AG20443 (cell line): ENCODE results near the gene POTEH.
"Not testable (repeated sequence)": the region's sequence is repeated elsewhere in the genome, so short reads cannot be mapped to it uniquely, and the experiment has no call there.

Source experiments
- DNase-seq: peaks from one replicate; pipeline ENCODE4 v3.0.0; 2012; ENCODE audit warnings: low spot score, mixed read lengths

Gene POTEH

GRCh38 chr22:15689749-15690125, at the start of gene POTEH:
TSS of gene POTEH (plus strand) at chr22:15690026. CDS start at chr22:15690078, 52 bp downstream.
- not testable (repeated sequence) for DNase-seq

DNA sequence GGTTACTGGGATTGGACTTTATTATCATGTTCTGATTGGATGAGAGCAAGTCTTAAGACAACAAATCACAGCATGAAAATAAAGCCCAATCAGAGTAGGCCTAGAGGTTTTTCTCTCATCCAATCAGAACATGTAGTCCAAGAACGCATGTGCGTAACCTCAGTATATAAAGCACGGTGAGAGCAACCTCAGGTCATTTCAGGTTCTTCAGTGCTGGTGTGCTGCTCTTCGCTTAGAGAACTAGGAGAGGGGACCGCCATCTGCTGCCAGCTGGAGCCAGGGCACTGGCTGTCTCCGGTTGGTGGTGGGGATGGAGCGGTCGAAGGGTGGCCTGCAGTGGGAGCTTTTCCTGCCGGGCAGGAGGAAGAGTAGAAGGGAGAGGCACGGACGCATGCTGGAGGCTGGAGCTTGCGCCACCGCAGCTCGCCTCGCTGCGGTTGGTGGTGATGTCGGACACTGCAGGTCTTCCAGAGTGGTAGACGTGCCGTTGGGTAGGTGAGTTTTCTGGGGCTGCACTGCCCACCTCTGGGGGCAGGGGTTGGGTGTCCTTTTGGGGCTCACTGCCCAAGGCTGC, 47.5 kb upstream of the POTEH start:
- DNase-seq: not testable (repeated sequence)

DNA sequence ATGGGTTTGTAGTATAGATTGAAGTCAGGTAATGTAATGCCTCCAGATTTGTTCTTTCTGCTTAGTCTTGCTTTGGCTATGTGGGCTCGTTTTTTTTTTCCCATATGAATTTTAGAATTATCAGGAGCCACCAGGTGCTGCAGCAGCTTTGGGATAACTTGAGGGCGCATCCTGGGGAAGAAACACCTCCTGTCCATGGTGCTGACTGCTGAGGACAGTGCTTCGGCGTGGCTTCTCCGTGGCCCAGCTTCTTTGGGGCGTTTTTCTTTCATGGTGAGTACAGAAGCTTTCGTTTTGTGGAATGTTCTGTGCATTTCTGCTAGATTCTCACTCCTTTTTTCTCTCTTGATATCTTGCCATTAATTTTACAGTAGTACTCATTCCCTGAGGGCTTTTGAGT, 37.9 kb upstream of the POTEH start:
- not testable (repeated sequence) for DNase-seq

GRCh38 chr22:15652738-15653137, 37.1 kb upstream of the POTEH start:
- not testable (repeated sequence) for DNase-seq

GRCh38 chr22:15653241-15653640, 36.6 kb upstream of the POTEH start:
- DNase-seq: not testable (repeated sequence)

- not testable (repeated sequence) for DNase-seq
Observed at GRCh38 chr22:15661102-15661501, 28.7 kb upstream of the POTEH start.

DNA sequence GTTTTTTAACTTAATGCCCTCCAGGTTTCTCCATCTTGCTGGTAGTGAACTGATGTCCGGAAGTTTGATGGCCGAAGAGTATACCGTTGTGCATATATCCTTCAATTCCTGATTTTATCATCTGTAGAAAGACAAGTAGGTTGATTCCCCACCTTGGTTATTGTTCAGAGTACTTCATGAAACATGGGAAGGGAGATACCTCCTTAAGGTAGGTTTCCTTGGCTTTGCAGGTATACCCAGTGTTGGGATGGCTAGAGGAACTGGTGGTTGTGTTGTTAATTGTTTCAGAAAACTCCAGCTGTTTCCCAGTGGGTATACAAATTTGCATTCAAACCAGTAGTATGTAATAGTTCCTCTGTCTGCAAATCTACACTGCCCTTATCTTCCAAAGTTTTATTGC, 25.1 kb upstream of the POTEH start:
- DNase-seq: not testable (repeated sequence)

DNA sequence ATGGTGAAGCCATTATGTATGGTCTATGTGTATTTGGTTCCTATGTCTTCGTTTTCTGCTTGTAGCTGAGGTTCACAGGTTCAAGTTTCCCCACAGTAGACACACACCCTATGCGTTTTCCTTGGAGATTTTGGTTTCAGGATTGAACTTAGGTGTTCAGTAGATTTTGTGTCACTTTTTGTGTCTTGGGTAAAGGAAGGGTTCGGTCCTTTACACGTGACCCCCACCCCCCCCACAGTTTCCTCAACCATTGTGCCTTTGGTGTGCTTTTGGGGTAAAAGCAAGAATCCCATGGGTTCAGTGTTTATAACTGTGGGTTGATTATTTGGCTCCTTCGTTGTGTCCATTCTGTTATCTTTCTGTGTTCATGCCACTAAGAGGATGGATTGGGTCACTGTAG, 24.3 kb upstream of the POTEH start:
- not testable (repeated sequence) for DNase-seq

DNA sequence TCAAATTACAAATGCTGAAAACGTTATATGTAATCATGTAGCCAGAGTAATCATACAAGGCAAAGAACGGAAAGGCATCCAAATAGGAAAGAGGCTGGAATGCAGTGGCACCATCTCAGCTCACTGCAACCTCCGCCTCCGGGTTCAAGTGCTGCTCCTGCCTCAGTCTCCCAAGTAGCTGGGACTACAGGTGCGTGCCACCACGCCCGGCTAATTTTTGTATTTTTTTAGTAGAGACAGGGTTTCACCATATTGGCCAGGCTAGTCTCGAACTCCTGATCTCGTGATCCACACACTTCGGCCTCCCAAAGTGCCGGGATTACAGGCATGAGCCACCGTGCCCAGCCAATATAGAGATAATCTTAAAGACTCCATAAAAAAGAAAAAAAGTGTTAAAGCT, 20.4 kb upstream of the POTEH start:
- not testable (repeated sequence) for DNase-seq

- not testable (repeated sequence) for DNase-seq
Observed at GRCh38 chr22:15679702-15680101, 10.1 kb upstream of the POTEH start.

GRCh38 chr22:15684115-15684514, 5.7 kb upstream of the POTEH start:
- not testable (repeated sequence) for DNase-seq

DNA sequence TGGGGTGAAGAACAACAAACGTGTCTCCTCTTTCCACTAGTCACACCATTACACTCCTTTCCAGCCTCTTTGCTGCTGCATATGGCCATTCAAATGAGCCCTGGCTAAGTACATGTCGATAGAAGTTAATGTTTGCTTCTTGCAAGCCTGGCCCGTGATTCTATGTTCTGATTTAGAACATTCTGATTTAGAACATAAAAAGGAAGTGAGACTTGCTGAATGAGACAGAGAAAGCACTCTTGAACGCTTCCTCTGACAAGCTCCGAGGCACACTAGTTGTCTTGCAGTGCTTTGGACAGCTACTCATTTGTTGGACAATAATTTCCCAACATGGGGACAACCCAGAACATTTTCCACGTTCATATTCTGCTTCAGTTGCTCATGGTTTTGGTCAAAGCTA, 5.1 kb upstream of the POTEH start:
- DNase-seq: not testable (repeated sequence)

- DNase-seq: not testable (repeated sequence)
Observed at GRCh38 chr22:15685641-15686040, 4.2 kb upstream of the POTEH start.

- DNase-seq: not testable (repeated sequence)
Observed at GRCh38 chr22:15687086-15687485, 2.7 kb upstream of the POTEH start.

DNA sequence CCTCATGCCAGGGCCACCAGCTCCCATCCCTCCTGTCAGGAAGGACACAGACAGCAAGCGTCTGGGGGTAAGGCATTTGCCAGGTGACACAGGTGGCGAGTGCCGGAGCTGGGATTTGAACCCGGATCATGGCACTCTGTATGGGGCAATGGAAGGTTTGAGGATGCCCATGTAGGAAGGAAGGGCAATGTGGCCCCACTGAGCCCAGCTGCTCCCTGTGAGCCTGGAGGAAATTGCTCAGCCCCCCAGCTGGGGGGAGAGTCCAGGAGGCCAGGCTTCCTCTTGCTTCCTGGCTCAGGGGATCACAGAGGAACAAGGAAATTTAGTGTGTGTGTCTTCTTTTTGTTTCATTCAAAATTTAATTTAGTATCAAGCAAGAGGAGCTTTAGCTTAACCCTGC, 2.1 kb upstream of the POTEH start:
- not testable (repeated sequence) for DNase-seq

DNA sequence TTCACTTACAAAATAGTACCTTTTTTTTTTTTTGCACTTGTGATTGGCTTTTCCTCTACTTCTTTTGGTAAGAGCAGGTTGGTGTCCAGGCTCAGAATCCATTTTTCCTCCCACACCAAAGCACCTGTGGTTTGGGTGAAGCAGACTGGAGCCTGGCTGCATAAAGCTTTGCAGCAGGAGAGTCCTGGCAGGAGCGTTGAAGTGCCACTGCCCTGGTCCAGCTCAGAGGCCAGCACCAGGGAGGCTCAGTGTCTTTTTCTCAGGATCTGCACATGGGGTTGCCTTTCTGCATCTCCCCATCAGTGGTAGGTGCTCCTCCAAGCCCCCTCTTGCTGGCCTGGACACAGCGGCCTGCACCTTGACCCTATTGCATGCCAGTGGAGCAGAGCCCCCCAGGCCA, 1.7 kb upstream of the POTEH start:
- not testable (repeated sequence) for DNase-seq

DNA sequence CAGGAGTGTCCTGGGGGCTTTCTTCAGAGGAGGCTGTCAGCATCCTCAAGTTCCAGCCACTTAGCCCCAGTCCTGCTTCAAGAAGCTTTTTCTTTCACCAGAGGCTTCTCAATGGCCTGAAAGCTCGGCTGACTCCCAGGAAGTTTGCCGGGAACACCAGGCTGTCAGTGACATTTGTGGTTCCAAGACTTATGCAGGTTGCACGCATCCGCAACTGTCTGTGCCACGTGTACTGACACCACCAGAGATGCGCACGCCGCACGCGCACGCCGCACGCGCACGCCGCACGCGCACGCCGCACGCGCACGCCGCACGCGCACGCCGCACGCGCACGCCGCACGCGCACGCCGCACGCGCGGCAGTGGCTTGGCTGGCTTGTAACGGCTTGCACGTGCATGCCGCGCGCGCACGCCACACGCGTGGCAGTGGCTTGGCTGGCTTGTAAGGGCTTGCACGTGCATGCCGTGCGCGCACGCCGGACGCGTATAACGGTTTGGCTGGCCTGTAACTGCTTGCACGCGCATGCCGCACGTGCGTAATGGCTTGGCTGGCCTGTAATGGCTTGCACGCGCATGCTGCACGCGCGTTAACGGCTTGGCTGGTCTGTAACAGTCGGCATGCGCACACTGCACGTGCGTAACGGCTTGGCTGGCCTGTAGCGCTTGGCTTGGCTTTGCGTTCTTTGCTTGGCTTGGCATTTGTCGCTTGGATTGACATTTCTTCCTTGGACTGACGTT, 646 bp upstream of the POTEH start:
- not testable (repeated sequence) for DNase-seq

GRCh38 chr22:15713600-15713999, 23.8 kb downstream of the POTEH start:
- DNase-seq: not testable (repeated sequence)

GRCh38 chr22:15714125-15714524, 24.3 kb downstream of the POTEH start:
- DNase-seq: not testable (repeated sequence)

DNA sequence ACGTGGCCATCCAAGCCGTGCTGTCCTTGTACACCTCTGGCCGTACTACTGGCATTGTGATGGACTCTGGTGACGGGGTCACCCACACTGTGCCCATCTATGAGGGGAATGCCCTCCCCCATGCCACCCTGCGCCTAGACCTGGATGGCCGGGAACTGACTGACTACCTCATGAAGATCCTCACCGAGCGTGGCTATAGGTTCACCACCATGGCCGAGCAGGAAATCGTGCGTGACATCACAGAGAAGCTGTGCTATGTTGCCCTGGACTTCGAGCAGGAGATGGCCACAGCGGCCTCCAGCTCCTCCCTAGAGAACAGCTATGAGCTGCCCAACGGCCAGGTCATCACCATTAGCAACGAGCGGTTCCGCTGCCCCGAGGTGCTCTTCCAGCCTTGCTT, 32.1 kb downstream of the POTEH start:
- not testable (repeated sequence) for DNase-seq

DNA sequence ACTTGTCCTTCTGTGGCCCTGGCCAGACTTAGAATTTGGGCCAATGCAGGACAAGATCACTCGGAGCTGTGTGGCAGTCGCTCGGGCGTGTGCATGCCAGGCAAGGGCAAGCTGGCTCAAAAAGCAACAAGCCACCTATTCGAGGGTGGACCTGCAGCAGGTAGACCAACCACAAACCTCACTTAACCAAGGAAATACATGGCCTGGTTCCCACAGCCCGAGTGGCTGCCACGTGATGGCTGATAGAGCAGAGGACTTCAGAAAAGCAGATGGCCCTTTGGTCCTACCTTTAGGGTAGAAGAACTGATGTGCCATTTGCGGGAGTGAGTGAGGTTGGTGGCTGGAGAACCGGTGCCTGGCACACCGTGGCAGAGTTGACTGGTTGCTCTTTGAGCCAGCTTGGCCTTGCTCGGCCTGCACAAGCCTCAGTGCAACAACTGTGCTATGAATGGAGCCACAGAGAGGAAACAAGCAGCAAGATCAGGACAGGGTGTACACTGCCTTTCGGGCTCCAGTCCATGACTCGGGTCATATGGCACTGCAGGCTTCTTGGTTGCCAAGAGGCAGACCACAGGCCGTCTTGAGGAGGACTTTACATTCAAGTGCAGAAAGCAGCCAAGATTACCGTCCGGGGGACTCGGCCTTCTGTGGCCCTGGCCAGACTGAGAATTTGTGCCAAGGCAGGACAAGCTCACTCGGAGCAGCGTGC, 39.5 kb downstream of the POTEH start:
- not testable (repeated sequence) for DNase-seq

- not testable (repeated sequence) for DNase-seq
Observed at GRCh38 chr22:15731023-15731422, 41.2 kb downstream of the POTEH start.

- DNase-seq: not testable (repeated sequence)
Observed at GRCh38 chr22:15734411-15734810, 44.6 kb downstream of the POTEH start.
